Measurements from ENCODE around the gene ANKRD62. TPM values are rescaled to one million over a fixed set of nuclear protein-coding genes. Genes with fewer than 3 reads are reported as not detected.

The ANKRD62 gene
- total RNA-seq, 1 experiment from 2014 or later: not detected

GRCh38 chr18:12056884-12057402 lies 36.7 kb upstream of the ANKRD62 start:
- Histone ChIP-seq H3K4me1 (ENCODE audit: control insufficient read depth, insufficient read depth, low read length) (no peaks in the 10 kb centered on the region), H3K36me3 (ENCODE audit: control insufficient read depth, insufficient read depth, low read length) (no peaks in the 10 kb centered on the region), H3K27me3 (ENCODE audit: control insufficient read depth, insufficient read depth, low read length) (no peaks in the 10 kb centered on the region), H3K4me3 (ENCODE audit: low read depth in 2 of 2, low read length in 2 of 2) (no peak overlapping the region), H3K9me3 (ENCODE audit: control insufficient read depth, insufficient read depth, low read depth, low read length) (no peaks in the 10 kb centered on the region), H3K27ac (ENCODE audit: low read length) (no peak overlapping the region)
- no peak for DNase-seq (ENCODE audit: low read depth, low spot score)
- in situ Hi-C loops (cut with HindIII; ENCODE audit: low pct_unique_long_range_greater_than_20kb, low sequenced_read_pairs): no loop called here
- TF ChIP-seq POLR2AphosphoS5 (IDR thresholded peaks at IDR 0.05; ENCODE audit: low read depth, low read length): no peak
- no peak for TF ChIP-seq REST (IDR thresholded peaks at IDR 0.05; ENCODE audit: insufficient read depth in 1 of 2, low read depth in 2 of 2, low read length in 1 of 2)
- TF ChIP-seq TCF7L2 (IDR thresholded peaks at IDR 0.05; ENCODE audit: low read depth, low read length): no peak
- no peak for TF ChIP-seq SIN3A (IDR thresholded peaks at IDR 0.05; ENCODE audit: borderline replicate concordance, insufficient read depth, low read depth, low read length)
- TF ChIP-seq CTCF (IDR thresholded peaks at IDR 0.05): no peak
- intact Hi-C loops (cut with micrococcal nuclease; ENCODE audit: unreplicated experiment): no loop called here
- POLR2A ChIA-PET: no interaction called here
- no peak for ATAC-seq
- CTCF ChIA-PET: no interaction called here
- BruUV-seq (replicated peaks): no TSS peak

- H3K4me3 ChIP-seq (ENCODE audit: low read depth in 2 of 2, low read length in 2 of 2): no peak overlapping the region
- no peaks in the 10 kb centered on the region for H3K36me3 ChIP-seq (ENCODE audit: control insufficient read depth, insufficient read depth, low read length)
- ChIA-PET CTCF (no interaction called here), POLR2A (no interaction called here)
- DNase-seq (ENCODE audit: low read depth, low spot score) (no peak), ATAC-seq (no peak)
- no peaks in the 10 kb centered on the region for H3K27me3 ChIP-seq (ENCODE audit: control insufficient read depth, insufficient read depth, low read length)
- H3K9me3 ChIP-seq (ENCODE audit: control insufficient read depth, insufficient read depth, low read depth, low read length): no peaks in the 10 kb centered on the region
- intact Hi-C loops (cut with micrococcal nuclease; ENCODE audit: unreplicated experiment) (no loop called here), in situ Hi-C loops (cut with HindIII; ENCODE audit: low pct_unique_long_range_greater_than_20kb, low sequenced_read_pairs) (no loop called here)
- no peak overlapping the region for H3K27ac ChIP-seq (ENCODE audit: low read length)
- H3K4me1 ChIP-seq (ENCODE audit: control insufficient read depth, insufficient read depth, low read length): no peaks in the 10 kb centered on the region
- no peak for TF ChIP-seq SIN3A (IDR thresholded peaks at IDR 0.05; ENCODE audit: borderline replicate concordance, insufficient read depth, low read depth, low read length)
- no peak; the same call in 1 of the 2 replicates for TF ChIP-seq CTCF (IDR thresholded peaks at IDR 0.05)
- no peak for TF ChIP-seq REST (IDR thresholded peaks at IDR 0.05; ENCODE audit: insufficient read depth in 1 of 2, low read depth in 2 of 2, low read length in 1 of 2)
- TF ChIP-seq TCF7L2 (IDR thresholded peaks at IDR 0.05; ENCODE audit: low read depth, low read length): no peak
- no peak for TF ChIP-seq POLR2AphosphoS5 (IDR thresholded peaks at IDR 0.05; ENCODE audit: low read depth, low read length)
- no TSS peak for BruUV-seq (replicated peaks)
These were observed 36.1 kb upstream of the ANKRD62 start for GRCh38 chr18:12057419-12058039.

Data from Panc1 (cell line).